Umbilical cord (tissue), 2 donors: Measurements from ENCODE around the gene RADIL. TPM values are rescaled to one million over a fixed set of nuclear protein-coding genes. Genes with fewer than 3 reads are reported as not detected.
"Not testable (repeated sequence)": the region's sequence is repeated elsewhere in the genome, so short reads cannot be mapped to it uniquely, and the experiment has no call there.

Experiments
- DNase-seq: peaks from one replicate; pipeline ENCODE4 v3.0.0-alpha.2; 2015; ENCODE audit warnings: low spot score
- total RNA-seq: library from RNA; depleted of rRNA; stranded (reverse); fragments of >200 nt; gene quantifications from one replicate; pipeline ENCODE4 v1.2.3, GENCODE V29; 2014; ENCODE audit warnings: low replicate concordance; ENCODE audit not compliant: insufficient read depth

The RADIL gene
- total RNA-seq, 1 donor from 2014 or later: 1.2 TPM

- DNase-seq: not testable (repeated sequence)
Observed at GRCh38 chr7:4793385-4793993, 90.0 kb downstream of the RADIL start.

GRCh38 chr7:4792537-4793126 lies 90.9 kb downstream of the RADIL start:
- peak; percentile 25 for DNase-seq

- DNase-seq: peak; percentile 34
Observed at GRCh38 chr7:4791738-4792536, 91.6 kb downstream of the RADIL start.

- DNase-seq: no peak
Observed at GRCh38 chr7:4791101-4791737, 92.3 kb downstream of the RADIL start.

- no peak for DNase-seq
Observed at GRCh38 chr7:4790516-4790991, 93.0 kb downstream of the RADIL start.

- no peak for DNase-seq
Observed at GRCh38 chr7:4790078-4790465, 93.4 kb downstream of the RADIL start.

GRCh38 chr7:4789194-4790077 lies 94.1 kb downstream of the RADIL start:
- no peak for DNase-seq

GRCh38 chr7:4788627-4789189 lies 94.8 kb downstream of the RADIL start:
- no peak for DNase-seq

- no peak for DNase-seq
Observed at GRCh38 chr7:4787947-4788626, 95.4 kb downstream of the RADIL start.

GRCh38 chr7:4787541-4787940 lies 96.0 kb downstream of the RADIL start:
- no peak for DNase-seq

GRCh38 chr7:4786015-4786414 lies 97.5 kb downstream of the RADIL start:
- no peak for DNase-seq

- DNase-seq: no peak
Observed at GRCh38 chr7:4785371-4785770, 98.1 kb downstream of the RADIL start.

GRCh38 chr7:4784799-4785198 lies 98.7 kb downstream of the RADIL start:
- no peak for DNase-seq

- no peak for DNase-seq
Observed at GRCh38 chr7:4783762-4784351, 99.7 kb downstream of the RADIL start.

GRCh38 chr7:4783292-4783652 lies 100.2 kb downstream of the RADIL start:
- no peak for DNase-seq

GRCh38 chr7:4782333-4783291 lies 100.9 kb downstream of the RADIL start:
- DNase-seq: no peak

GRCh38 chr7:4781366-4782069 lies 102.0 kb downstream of the RADIL start:
- DNase-seq: no peak

GRCh38 chr7:4779118-4779517 lies 104.4 kb downstream of the RADIL start:
- no peak for DNase-seq
